Small intestine (tissue), 7 donors: Measurements from ENCODE around the gene PPP2R2B. TPM values are rescaled to one million over a fixed set of nuclear protein-coding genes. Genes with fewer than 3 reads are reported as not detected.
"Not testable (repeated sequence)": the region's sequence is repeated elsewhere in the genome, so short reads cannot be mapped to it uniquely, and the experiment has no call there.

Source experiments
- DNase-seq, 2 donors: peaks; one replicate each; pipeline versions ENCODE4 v3.0.0 to v3.0.0-alpha.2; 2013
- FAIRE-seq: peaks from 2 replicates; lab custom pipeline; 2012; peaks lifted over from hg19 to GRCh38; lab: Jason Lieb, UNC
- H3K27ac ChIP-seq, 3 donors: one replicate each; pipeline ENCODE4 v1.5.1; 2013; ENCODE audit warnings: low read length in 2 of 3, mild to moderate bottlenecking in 2 of 3, control low read depth in 1 of 3, inconsistent platforms in 1 of 3, low read depth in 1 of 3, moderate library complexity in 1 of 3
- H3K27me3 ChIP-seq, 3 donors: one replicate each; pipeline ENCODE4 v1.6.1; 2013; ENCODE audit warnings: low read length in 3 of 3, inconsistent platforms in 1 of 3; ENCODE audit not compliant: control insufficient read depth in 3 of 3, insufficient read depth in 3 of 3
- H3K36me3 ChIP-seq, 3 donors: one replicate each; pipeline ENCODE4 v1.6.1; 2013; ENCODE audit warnings: low read length in 3 of 3, inconsistent platforms in 1 of 3, low read depth in 1 of 3, mild to moderate bottlenecking in 1 of 3, moderate library complexity in 1 of 3; ENCODE audit not compliant: control insufficient read depth in 3 of 3, insufficient read depth in 2 of 3
- H3K4me1 ChIP-seq, 3 donors: one replicate each; pipeline ENCODE4 v1.6.1; 2013; ENCODE audit warnings: low read length in 2 of 3, inconsistent platforms in 1 of 3, low read depth in 1 of 3, mild to moderate bottlenecking in 1 of 3, moderate library complexity in 1 of 3; ENCODE audit not compliant: control insufficient read depth in 3 of 3, insufficient read depth in 2 of 3
- H3K4me3 ChIP-seq, 3 donors: one replicate each; pipeline ENCODE4 v1.5.1; 2013; ENCODE audit warnings: low read length in 3 of 3, control low read depth in 1 of 3, inconsistent platforms in 1 of 3, low read depth in 1 of 3, mild to moderate bottlenecking in 1 of 3, moderate library complexity in 1 of 3
- H3K9me3 ChIP-seq, 2 donors: one replicate each; pipeline ENCODE4 v1.6.1; 2013; ENCODE audit warnings: low read depth in 1 of 2, low read length in 1 of 2; ENCODE audit not compliant: control insufficient read depth in 2 of 2, insufficient read depth in 1 of 2
- WGBS, 3 donors: extraction: QIAGEN DNeasy Blood & Tissue Kit; methylation state at CpG; one replicate each; pipeline ENCODE4 v1.1.7; 2013; 5-methylcytosine and 5-hydroxymethylcytosine counted together
- polyA plus RNA-seq, 4 donors: library from polyadenylated mRNA; stranded (reverse) in 3 of 4; unstranded in 1 of 4; fragments of 200-250 nt in 3 of 4; fragments of 120-200 nt in 1 of 4; gene quantifications; one replicate each; pipeline versions ENCODE4 v1.2.1 to v1.2.3, GENCODE V29; 2013
- donor health status: healthy with polysubstance abuse.
- donor health status: control.
- donor health status: control.
- donor health status: Bipolar disorder and iron deficiency.
- donor health status: healthy.

The PPP2R2B gene
- polyA plus RNA-seq, 4 donors, result 0.22 to 3.8 (median 1.6) TPM

DNA sequence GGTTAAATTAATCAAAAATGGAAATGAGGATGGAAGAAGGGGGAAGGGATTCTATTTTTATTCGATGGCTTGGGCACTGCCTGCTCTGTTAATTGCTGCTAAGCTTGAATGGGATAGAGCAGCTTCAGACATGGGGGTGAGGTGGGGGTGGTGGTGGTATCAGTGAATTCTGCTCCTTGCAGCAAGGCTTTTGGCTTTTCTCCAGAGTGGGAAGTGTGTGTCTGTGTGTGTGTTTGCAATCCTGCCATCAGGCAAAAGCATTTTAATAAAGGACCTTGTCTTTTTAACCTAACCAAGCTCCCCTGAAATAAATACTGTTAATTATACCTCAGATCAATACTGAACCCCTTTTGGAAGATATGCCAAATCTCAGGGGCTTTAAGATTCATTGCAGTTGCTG, 251.6 kb downstream of the PPP2R2B start:
- Histone ChIP-seq H3K4me1 (no peaks in the 10 kb centered on the region), H3K4me3 (no peak overlapping the region), H3K27ac (no peak overlapping the region), H3K9me3 (peaks cover 0 to 4% of the 10 kb centered on the region in 2 donors), H3K27me3 (no peaks in the 10 kb centered on the region), H3K36me3 (no peaks in the 10 kb centered on the region)
- FAIRE-seq (no peak), DNase-seq (no peak)
- WGBS, 3 donors, result 65 to 80% (median 73%) methylated on average over 1 of the region's 1 CpG

DNA sequence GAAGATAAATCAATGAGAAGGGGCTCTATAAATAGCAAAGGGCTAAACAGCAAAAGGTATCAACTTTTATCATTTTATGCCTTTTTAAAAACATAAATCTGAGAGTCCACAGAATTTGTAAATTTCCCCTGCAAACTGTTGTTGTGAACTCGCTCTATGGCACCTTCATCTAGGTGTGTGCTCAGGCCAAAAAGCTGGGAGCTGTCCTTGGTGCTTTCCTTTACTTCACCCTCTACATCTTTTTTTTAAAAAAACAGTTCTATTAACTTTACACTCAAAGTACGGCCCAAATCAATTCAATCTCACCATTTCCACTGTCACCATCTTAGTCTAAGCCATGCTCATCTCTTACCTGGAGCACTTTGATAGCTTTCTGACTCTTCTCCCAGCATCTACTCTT, 254.4 kb downstream of the PPP2R2B start:
- H3K4me1 ChIP-seq, result no peaks in the 10 kb centered on the region
- WGBS, 3 donors, result 29 to 53% (median 47%) methylated on average over 2 of the region's 2 CpGs
- H3K36me3 ChIP-seq, result no peaks in the 10 kb centered on the region
- H3K9me3 ChIP-seq, result peaks cover 0 to 4% of the 10 kb centered on the region in 2 donors
- DNase-seq, result no peak
- H3K27me3 ChIP-seq, result no peaks in the 10 kb centered on the region
- no peak overlapping the region for H3K4me3 ChIP-seq
- H3K27ac ChIP-seq, result no peak overlapping the region
- FAIRE-seq, result no peak

DNA sequence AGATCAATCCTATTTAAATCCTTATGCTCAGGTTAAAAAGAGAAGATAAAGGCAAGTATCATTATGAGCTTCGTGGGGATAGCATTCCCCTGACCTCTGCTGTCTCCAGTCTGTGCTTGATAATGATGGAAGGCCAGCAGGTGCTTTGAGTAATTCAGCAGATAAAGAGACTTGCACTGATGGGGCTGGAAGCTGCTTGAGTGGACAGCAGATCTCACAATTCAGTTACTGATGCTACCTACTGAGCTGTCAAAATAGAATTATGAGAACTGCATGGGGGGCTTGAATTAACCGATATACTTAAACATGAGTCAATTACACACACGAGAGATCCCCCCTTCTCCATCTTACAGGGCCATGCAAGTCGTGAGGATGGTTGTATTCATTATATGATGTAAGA, 254.9 kb downstream of the PPP2R2B start:
- Histone ChIP-seq H3K27ac (no peak overlapping the region), H3K9me3 (peaks cover 0 to 4% of the 10 kb centered on the region in 2 donors), H3K4me1 (no peaks in the 10 kb centered on the region), H3K4me3 (no peak overlapping the region), H3K36me3 (no peaks in the 10 kb centered on the region), H3K27me3 (no peaks in the 10 kb centered on the region)
- WGBS, 3 donors, result 49 to 60% (median 53%) methylated on average over 4 of the region's 4 CpGs
- FAIRE-seq (no peak), DNase-seq (no peak)

- Histone ChIP-seq H3K27ac (no peak overlapping the region), H3K36me3 (no peaks in the 10 kb centered on the region), H3K4me1 (no peaks in the 10 kb centered on the region), H3K4me3 (no peak overlapping the region), H3K9me3 (peaks cover 0 to 4% of the 10 kb centered on the region in 2 donors), H3K27me3 (no peaks in the 10 kb centered on the region)
- WGBS, 3 donors, result 72 to 76% (median 76%) methylated on average over 5 of the region's 5 CpGs
- DNase-seq (no peak), FAIRE-seq (no peak)
These were observed 255.5 kb downstream of the PPP2R2B start for GRCh38 chr5:146623009-146623408.

- no peaks in the 10 kb centered on the region for H3K27me3 ChIP-seq
- no peaks in the 10 kb centered on the region for H3K4me1 ChIP-seq
- no peaks in the 10 kb centered on the region for H3K36me3 ChIP-seq
- peaks cover 0 to 4% of the 10 kb centered on the region in 2 donors for H3K9me3 ChIP-seq
- FAIRE-seq (no peak), DNase-seq (no peak)
- H3K4me3 ChIP-seq, result no peak overlapping the region
- WGBS, 3 donors, result 31 to 63% (median 56%) methylated on average over 1 of the region's 1 CpG
- H3K27ac ChIP-seq, result no peak overlapping the region
These were observed 256.2 kb downstream of the PPP2R2B start for GRCh38 chr5:146622391-146622790.

DNA sequence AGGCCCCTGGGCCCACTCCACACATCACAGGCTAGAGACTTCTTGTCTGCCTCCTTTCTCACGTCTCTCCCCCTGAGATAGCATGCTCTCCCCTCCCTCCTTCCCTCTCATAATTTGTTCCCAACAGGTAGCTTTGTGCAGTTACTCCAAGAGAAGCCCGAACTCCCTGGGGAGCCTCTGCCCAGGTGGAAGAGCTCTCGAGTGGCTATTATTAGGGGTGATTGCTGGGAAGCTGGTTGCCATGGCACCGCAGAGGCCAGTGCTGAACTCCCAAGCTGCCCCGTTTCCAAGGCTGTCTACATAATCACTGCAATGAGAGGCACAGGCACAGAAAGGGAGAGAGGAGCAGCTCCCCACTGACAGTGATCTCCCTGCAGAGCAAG, 257.9 kb downstream of the PPP2R2B start:
- Histone ChIP-seq H3K36me3 (no peaks in the 10 kb centered on the region), H3K4me1 (no peaks in the 10 kb centered on the region), H3K4me3 (no peak overlapping the region), H3K9me3 (peaks cover 0 to 2% of the 10 kb centered on the region in 2 donors), H3K27ac (no peak overlapping the region), H3K27me3 (no peaks in the 10 kb centered on the region)
- DNase-seq (no peak), FAIRE-seq (no peak)
- WGBS, 3 donors, result 58 to 61% (median 58%) methylated on average over 5 of the region's 5 CpGs

DNA sequence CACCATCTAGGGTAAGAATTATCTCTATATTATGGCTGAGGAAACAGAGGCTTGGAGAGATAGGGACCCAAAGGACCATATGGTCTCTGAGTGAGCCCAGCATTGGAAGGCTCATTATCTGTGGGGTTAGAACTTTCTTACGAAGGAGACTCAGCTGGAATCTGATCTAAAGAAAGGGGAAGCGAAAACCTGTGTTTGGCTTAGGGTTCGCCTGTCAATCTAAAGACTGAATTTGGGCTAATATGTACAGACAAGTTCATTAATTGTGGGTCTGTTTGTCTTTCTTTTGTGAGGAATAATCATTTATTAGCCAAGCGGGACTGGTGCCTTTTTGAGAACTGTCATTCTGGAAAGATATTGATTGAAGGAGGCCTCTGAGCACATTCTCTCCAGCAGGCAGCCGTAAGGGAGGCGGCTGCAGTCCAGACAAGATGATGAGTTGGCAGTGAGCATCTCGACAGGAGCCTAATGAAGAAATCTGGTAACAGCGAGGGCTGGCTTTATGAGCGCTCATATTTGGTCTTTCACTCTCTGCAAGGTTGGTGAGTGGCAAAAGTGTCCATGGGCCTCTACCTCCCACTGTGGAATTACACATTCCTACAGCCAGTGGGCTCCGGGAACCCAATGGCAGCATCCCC, 258.4 kb downstream of the PPP2R2B start:
- Histone ChIP-seq H3K4me3 (no peak overlapping the region), H3K27ac (no peak overlapping the region), H3K9me3 (no peaks in the 10 kb centered on the region), H3K4me1 (no peaks in the 10 kb centered on the region), H3K36me3 (no peaks in the 10 kb centered on the region), H3K27me3 (no peaks in the 10 kb centered on the region)
- 84 to 90% (median 90%) methylated on average over 10 of the region's 10 CpGs for WGBS, 3 donors
- FAIRE-seq, result no peak
- DNase-seq, result no peak

GRCh38 chr5:146618434-146618833, 260.1 kb downstream of the PPP2R2B start:
- 42 to 68% (median 56%) methylated on average over 6 of the region's 6 CpGs for WGBS, 3 donors
- H3K36me3 ChIP-seq, result no peaks in the 10 kb centered on the region
- no peaks in the 10 kb centered on the region for H3K27me3 ChIP-seq
- DNase-seq, result no peak
- no peak overlapping the region for H3K4me3 ChIP-seq
- no peaks in the 10 kb centered on the region for H3K9me3 ChIP-seq
- H3K4me1 ChIP-seq, result no peaks in the 10 kb centered on the region
- FAIRE-seq, result no peak
- H3K27ac ChIP-seq, result no peak overlapping the region

- H3K4me3 ChIP-seq, FAIRE-seq, H3K36me3 ChIP-seq, H3K27ac ChIP-seq, DNase-seq, H3K27me3 ChIP-seq, H3K4me1 ChIP-seq, H3K9me3 ChIP-seq: not testable (repeated sequence)
- WGBS, 3 donors, result 15 to 20% (median 20%) methylated on average over 5 to 7 of the region's 17 CpGs
These were observed 268.8 kb downstream of the PPP2R2B start for GRCh38 chr5:146609731-146610130.
